Anterior cingulate cortex (tissue), 58 donors: ENCODE results near the gene RBKS.
"Not testable (repeated sequence)": the region's sequence is repeated elsewhere in the genome, so short reads cannot be mapped to it uniquely, and the experiment has no call there.

Experiments used
- DNase-seq, 58 donors: peaks; one replicate each; lab custom pipeline; 2025; lab: John Stamatoyannopoulos, UW

RBKS gene

DNA sequence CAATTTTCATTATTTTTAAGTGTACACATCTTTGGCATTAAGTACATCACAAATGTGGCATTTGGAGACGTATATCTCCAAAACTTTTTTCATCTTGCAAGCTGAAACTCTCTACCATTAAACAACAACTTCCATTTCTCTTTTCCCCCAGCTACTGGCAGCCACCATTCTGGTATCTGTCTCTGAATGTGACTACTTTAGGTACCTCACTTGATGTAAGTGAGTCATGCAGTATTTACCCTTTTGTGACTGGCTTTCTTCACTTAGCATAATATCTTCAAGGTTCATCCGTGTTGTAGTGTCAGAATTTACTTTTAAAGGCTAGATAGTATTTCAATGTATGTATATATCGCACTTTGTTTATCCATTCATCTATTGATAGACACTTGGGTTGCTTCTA is 17.4 kb upstream of the RBKS start:
- DNase-seq, result no peak

- DNase-seq, result no peak
These were observed 15.9 kb upstream of the RBKS start for GRCh38 chr2:27906074-27906473.

DNA sequence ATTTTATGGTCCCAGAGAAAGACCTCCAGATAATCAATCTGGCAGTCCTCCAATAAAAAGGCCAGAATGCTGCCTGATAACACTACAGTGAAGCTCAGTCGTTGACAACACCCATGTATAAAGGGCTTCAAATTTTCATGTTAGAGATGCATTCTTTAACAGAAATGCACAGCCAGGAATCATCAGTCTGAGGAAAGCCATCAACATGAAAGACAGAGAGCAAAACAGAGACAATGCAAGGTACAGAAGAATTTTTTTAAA is 14.1 kb upstream of the RBKS start:
- DNase-seq, result no peak

DNA sequence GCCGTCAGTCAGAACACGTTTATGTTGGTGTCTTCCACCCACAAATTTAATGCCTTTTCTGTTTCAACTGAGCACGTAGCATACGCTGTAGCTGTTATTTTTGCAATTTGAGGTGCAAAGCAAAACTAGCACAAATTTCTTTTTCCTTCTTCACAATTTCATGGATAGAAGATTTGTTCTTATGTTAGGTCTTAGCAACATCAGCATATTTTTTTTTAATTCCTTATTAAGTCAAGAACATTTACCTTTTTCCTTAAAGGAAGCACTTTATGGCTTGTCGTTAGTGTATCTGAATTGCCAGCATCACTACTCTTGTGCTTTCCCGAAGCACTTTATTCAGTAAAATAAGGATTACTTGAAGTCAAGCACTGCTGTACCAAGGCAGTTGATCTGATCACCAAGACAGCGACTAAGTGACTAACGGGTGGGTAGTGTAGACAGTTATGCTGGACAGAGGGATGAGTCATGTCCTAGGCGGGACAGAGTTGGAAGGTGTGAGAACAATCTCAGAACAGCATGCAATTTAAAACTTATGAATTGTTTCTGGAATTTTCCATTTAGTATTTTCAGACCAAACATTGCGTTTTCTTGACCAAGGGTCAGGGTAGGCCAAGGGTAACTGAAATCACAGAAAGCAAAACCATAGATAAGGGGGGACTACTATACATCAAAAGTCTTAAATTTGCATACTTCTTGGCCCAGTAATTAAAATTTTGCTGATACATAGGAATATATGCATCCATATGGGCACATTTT is 13.6 kb upstream of the RBKS start:
- peak in 2 of 58 donors; percentile 5 to 7 for DNase-seq

GRCh38 chr2:27903018-27903417 is 12.8 kb upstream of the RBKS start:
- DNase-seq, result no peak

DNA sequence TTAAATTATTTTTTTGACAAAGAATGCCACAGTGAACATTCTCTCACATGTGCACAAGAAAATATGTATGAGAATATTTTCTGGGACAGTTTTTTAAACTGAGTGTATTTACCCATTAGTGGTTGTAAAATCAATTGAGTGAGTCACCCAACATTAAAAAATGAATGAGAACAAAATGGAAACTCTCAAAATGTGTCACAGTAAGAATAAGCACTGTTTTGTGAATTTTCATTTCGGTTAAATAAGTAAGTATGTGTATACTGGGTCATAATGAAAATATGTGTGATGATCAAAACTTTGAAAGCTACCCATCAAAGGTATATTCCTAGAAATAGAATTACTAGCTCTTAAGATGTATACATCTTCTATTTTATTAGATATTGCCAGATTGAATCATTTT is 11.9 kb upstream of the RBKS start:
- DNase-seq, result no peak

- peak in 22 of 58 donors; percentile 2 to 43 (median 22) for DNase-seq
These were observed 11.0 kb upstream of the RBKS start for GRCh38 chr2:27901234-27901633.

- DNase-seq, result no peak
These were observed 7.5 kb upstream of the RBKS start for GRCh38 chr2:27897717-27898116.

DNA sequence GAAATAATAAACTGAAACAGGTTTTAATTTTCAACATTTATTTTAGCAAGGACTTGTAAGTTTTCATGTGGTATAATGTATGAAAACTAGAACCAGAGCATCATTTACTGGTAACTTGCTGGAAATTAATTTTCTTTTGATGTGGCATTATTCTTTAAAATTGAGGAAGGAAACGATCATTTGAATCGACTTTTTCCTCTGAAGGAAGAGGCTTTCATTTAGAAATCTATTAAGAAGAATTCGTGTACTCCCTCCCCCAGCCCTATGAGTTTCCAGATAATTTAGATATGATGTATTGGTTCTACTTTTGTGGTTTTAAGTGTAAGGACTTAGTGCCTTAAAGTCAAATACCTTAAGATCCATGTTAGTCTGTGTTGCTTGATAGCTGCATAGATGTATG is 2.8 kb upstream of the RBKS start:
- DNase-seq, result no peak

- no peak for DNase-seq
These were observed 1.5 kb upstream of the RBKS start for GRCh38 chr2:27891673-27892105.

DNA sequence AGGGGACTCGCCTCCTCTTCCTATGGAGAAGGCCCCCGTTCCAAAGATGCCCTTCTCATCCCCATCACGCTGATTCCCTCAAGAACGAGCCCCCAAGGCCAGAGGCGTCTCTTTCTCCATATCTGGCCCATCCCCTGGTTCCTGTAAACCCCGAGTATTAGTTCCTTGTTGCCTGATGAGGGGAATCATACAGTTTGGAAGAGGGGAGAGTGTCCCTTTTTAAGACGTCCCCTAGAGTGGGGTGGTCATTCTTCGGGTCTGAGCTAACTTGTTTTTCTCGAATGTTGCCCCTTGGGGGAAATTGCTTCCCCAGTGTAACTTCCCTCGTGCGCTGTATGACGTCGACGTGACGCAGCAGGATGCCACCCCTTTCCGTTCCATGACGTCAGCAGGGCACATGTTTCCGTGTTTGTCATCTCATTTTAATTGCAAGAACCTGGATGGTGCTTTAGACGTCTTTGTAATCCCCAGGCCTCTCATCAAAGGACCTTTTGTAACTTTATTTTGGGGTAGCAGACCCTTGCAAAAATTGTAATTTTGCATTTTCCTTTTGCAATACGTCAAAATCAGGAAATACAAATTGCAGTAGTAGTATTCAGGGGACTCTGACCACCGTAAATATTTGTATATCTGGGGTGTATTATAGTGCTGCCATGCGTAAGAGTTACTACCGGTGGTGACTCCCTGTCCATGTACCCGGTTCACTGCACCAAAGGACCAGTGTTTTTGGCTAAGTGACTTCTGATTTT is 911 bp upstream of the RBKS start:
- DNase-seq, result peak in 46 of 58 donors; percentile 4 to 79 (median 36)

GRCh38 chr2:27889774-27890145 is 427 bp downstream of the RBKS start:
- DNase-seq, result peak in 1 of 58 donors; percentile 31

DNA sequence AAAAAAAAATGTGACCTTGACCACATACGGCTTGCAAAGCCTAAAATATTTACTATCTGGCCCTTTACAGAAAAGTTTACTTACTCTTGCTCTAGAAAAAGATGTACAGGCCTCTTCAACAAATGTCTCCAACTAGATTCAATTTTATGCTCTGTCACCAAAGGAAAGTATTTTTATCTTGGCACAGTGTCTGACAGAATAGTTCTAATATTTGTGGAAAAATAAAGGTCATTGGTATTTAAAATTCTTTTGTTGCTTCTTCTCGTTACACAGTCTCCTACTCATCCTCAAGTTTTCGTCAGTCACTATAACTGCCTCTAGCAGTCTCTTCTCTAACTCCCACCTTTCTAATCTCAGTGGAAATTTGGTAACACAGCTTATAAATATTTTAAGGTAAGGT is 1.4 kb downstream of the RBKS start:
- no peak for DNase-seq

GRCh38 chr2:27887830-27888229 is 2.4 kb downstream of the RBKS start:
- DNase-seq, result no peak

DNA sequence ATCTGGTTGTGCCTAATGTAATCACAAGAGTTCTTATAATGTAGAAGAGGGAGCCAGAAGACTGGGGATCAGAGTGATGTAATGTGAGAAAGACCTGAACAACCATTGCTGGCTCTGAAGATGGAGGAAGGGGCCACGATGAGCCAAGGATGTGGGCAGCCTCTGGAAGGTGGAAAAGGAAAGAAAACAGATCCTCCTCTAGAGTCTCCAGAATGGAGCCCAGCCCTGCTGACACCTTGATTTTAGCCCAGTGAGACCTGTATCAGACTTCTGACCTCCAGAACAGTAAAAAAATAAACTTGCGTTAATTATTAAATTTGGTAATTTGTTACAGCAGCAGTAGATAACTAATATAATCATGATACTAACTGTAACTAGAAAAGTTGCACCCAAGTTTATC is 3.1 kb downstream of the RBKS start:
- DNase-seq, result no peak

DNA sequence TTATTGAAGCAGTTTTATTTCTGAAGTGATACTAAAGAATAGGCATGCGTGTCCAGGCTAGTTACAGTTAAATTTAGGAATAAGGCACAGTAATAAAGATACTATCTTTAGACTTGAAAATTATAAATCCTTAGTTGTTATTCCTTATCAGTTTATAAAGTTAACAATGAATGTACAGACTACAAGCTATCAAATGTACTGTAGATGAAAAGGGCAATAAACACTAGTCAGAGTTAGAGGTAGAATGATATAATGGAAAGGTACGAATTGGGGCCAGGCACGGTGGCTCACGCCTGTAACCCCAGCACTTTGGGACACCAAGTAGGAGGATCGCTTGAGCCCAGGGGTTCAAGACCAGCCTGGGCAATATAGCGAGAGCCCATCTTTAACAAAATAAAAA is 3.9 kb downstream of the RBKS start:
- no peak for DNase-seq

DNA sequence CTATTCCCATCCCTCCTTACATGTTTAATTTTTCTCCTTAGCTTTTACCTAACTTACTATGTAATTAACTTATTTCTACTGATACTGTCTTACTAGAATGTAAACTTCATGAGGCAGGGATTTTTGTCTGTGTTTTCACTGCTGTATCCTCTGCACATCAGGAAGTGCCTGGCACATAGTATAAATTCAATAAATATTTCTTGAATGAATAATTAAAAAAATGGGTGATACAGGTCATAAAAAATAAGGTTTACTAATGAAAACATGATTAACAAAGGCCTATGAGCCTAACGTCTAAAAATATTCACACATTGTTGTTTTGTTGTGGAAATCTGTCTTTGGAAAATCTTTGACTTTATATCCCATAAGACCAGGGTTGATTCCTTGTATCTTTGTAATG is 4.5 kb downstream of the RBKS start:
- DNase-seq, result no peak

GRCh38 chr2:27885234-27885633 is 5.0 kb downstream of the RBKS start:
- DNase-seq, result no peak

- no peak for DNase-seq
These were observed 5.6 kb downstream of the RBKS start for GRCh38 chr2:27884601-27885000.

DNA sequence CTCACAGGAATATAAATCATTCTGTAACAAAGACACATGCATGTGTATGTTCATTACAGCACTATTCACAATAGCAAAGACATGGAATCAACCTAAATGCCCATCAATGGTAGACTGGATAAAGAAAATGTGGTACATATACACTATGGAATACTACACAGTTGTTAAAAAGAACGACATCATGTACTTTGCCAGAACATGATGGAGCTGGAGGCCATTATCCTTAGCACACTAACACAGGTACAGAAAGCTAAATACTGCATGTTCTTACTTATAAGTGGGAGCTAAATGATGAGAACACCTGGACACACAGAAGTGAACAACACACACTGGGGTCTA is 7.6 kb downstream of the RBKS start:
- not testable (repeated sequence) for DNase-seq

- not testable (repeated sequence) for DNase-seq
These were observed 8.2 kb downstream of the RBKS start for GRCh38 chr2:27881815-27882583.

DNA sequence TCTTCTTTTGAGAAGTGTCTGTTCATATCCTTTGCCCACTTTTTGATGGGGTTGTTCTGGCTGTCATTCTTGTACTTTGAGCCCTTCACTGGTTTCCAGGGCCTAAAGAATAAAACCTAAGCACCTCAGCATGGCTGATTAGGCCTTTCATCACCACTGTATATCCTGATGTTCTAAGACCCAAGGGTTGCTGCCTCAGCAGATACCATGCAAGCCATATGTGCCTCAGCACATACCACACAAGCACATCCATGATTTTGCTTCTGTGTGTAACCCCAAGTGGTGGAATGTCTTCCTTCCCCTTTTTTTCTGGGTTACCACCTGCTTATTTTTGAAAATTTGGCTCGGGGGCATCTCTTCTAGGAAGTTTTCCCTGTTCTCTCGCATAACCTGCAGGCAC is 11.4 kb downstream of the RBKS start:
- no peak for DNase-seq
